ENCODE data around the gene GRM4. TPM values are rescaled to one million over a fixed set of nuclear protein-coding genes. Genes with fewer than 3 reads are reported as not detected.

The GRM4 gene
- total and polyA plus RNA-seq, 10 of the 15 experiments (the other 5 are each of a cell fraction or from before 2014, with no cell fraction given), result 0.01 to 0.31 (median 0.05) TPM; not detected in 2

DNA sequence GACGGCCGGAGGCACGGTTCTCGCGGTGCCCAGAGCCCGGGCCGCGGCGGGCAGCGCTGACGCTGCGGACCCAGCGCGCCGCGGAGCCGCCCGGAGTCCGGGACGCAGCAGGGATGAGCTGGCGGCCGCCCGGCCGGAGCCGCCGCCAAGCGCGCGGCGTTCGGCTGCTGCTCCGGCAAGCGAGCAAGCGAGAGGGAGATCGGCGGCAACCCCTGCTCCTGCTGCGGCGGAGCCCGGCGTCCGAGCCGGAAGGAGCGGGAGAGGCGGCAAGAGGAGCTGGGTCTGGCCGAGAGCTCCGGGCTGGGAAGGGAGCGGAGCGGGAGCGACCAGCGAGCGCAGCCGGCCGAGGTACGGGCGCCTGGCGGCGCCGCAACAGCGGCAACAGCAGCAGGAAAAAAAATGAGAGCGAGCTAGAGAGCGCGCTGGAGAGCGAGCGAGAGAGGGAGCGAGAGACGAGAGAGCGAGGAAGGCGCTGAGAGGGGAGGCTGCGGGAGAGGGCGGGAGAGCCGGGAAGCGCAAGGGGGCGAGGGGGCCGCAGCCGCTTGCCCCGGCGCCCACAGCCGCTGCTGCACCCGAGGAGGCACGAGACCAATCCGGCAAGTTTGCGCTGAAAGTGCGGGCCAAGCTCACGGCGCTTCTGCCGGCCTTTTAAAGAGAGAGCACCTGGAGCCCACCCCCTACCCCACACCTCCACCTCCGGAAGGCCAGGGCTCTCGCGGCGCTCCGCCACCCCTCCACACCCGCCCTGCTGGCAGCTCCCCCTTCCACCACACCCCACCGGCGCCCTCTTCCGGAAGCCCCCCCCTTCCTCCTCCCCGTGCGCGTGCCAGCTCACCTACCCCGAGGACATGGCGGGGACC lies 496 bp downstream of the GRM4 start:
- 1% methylated on average over 54 of the region's 100 CpGs for WGBS (ENCODE audit: insufficient coverage, insufficient replicate concordance, low lambda C conversion rate, missing lambda C conversion rate)
- in situ Hi-C loops (cut with MboI), result no loop called here
- H3K4me3 ChIP-seq, result no peak overlapping the region; the same call in 1 of the 2 replicates
- no TSS peak for BruUV-seq (replicated peaks)
- SMC1A ChIA-PET (ENCODE audit: uncharacterized antibody, unreplicated experiment), result no interaction called here
- peaks cover 16% of the 10 kb centered on the region for H3K4me1 ChIP-seq (ENCODE audit: control insufficient read depth, insufficient read depth, low read length)
- intact Hi-C loops (cut with micrococcal nuclease; ENCODE audit: unreplicated experiment), result no loop called here
- no peak for ATAC-seq
- H3K4me2 ChIP-seq (ENCODE audit: control insufficient read depth, insufficient read depth), result peak overlapping the region; percentile 68
- no peak overlapping the region for H2AFZ ChIP-seq (ENCODE audit: control insufficient read depth, low read depth, low read length)
- H3K36me3 ChIP-seq (ENCODE audit: control insufficient read depth in 2 of 2, insufficient read depth in 2 of 2, low read length in 1 of 2), result no peaks in the 10 kb centered on the region
- peaks cover 17 to 18% of the 10 kb centered on the region in 2 experiments for H3K27me3 ChIP-seq (replicated peaks in 1 of 2; ENCODE audit: control insufficient read depth in 2 of 2, insufficient read depth in 2 of 2, low read length in 1 of 2)
- no peaks in the 10 kb centered on the region for H4K20me1 ChIP-seq (ENCODE audit: control insufficient read depth, insufficient read depth)
- no peak for DNase-seq (ENCODE audit: low read depth, low spot score)
- H3K9me3 ChIP-seq (replicated peaks; ENCODE audit: control insufficient read depth, insufficient read depth, low read length), result no peaks in the 10 kb centered on the region
- H3K9ac ChIP-seq (ENCODE audit: control insufficient read depth, insufficient read depth, low read length), result no peak overlapping the region
- POLR2A ChIA-PET, result no interaction called here
- TF ChIP-seq SUZ12 (IDR thresholded peaks at IDR 0.05; ENCODE audit: unreplicated experiment) (peak; percentile 93), CHD1 (IDR thresholded peaks at IDR 0.05; ENCODE audit: low read depth, low read length) (no peak), ZNF24 (IDR thresholded peaks at IDR 0.05) (no peak), HDAC6 (IDR thresholded peaks at IDR 0.05; ENCODE audit: unreplicated experiment) (peak; percentile 83), ZNF384 (IDR thresholded peaks at IDR 0.05; ENCODE audit: borderline replicate concordance, low read depth, low read length) (no peak), CREM (IDR thresholded peaks at IDR 0.05; ENCODE audit: low read depth) (no peak), FOXK2 (IDR thresholded peaks at IDR 0.05) (no peak), MTA2 (IDR thresholded peaks at IDR 0.05; ENCODE audit: low read depth) (no peak), TBL1XR1 (IDR thresholded peaks at IDR 0.05; ENCODE audit: low read depth, low read length) (no peak)
- TF ChIP-seq, protein P1, sequence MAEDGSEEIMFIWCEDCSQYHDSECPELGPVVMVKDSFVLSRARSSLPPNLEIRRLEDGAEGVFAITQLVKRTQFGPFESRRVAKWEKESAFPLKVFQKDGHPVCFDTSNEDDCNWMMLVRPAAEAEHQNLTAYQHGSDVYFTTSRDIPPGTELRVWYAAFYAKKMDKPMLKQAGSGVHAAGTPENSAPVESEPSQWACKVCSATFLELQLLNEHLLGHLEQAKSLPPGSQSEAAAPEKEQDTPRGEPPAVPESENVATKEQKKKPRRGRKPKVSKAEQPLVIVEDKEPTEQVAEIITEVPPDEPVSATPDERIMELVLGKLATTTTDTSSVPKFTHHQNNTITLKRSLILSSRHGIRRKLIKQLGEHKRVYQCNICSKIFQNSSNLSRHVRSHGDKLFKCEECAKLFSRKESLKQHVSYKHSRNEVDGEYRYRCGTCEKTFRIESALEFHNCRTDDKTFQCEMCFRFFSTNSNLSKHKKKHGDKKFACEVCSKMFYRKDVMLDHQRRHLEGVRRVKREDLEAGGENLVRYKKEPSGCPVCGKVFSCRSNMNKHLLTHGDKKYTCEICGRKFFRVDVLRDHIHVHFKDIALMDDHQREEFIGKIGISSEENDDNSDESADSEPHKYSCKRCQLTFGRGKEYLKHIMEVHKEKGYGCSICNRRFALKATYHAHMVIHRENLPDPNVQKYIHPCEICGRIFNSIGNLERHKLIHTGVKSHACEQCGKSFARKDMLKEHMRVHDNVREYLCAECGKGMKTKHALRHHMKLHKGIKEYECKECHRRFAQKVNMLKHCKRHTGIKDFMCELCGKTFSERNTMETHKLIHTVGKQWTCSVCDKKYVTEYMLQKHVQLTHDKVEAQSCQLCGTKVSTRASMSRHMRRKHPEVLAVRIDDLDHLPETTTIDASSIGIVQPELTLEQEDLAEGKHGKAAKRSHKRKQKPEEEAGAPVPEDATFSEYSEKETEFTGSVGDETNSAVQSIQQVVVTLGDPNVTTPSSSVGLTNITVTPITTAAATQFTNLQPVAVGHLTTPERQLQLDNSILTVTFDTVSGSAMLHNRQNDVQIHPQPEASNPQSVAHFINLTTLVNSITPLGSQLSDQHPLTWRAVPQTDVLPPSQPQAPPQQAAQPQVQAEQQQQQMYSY (CRISPR knock-in tag; IDR thresholded peaks at IDR 0.05), result no peak
- TF ChIP-seq, protein P2, sequence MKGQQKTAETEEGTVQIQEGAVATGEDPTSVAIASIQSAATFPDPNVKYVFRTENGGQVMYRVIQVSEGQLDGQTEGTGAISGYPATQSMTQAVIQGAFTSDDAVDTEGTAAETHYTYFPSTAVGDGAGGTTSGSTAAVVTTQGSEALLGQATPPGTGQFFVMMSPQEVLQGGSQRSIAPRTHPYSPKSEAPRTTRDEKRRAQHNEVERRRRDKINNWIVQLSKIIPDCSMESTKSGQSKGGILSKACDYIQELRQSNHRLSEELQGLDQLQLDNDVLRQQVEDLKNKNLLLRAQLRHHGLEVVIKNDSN (IDR thresholded peaks at IDR 0.05; ENCODE audit: borderline replicate concordance, extremely low read length, insufficient read depth, low read depth, low read length), result no peak
- TF ChIP-seq, protein P3, sequence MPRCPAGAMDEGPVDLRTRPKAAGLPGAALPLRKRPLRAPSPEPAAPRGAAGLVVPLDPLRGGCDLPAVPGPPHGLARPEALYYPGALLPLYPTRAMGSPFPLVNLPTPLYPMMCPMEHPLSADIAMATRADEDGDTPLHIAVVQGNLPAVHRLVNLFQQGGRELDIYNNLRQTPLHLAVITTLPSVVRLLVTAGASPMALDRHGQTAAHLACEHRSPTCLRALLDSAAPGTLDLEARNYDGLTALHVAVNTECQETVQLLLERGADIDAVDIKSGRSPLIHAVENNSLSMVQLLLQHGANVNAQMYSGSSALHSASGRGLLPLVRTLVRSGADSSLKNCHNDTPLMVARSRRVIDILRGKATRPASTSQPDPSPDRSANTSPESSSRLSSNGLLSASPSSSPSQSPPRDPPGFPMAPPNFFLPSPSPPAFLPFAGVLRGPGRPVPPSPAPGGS (IDR thresholded peaks at IDR 0.05; ENCODE audit: borderline replicate concordance, insufficient read depth, low read depth, low read length, poor library complexity, severe bottlenecking), result no peak
- no peak overlapping the region for H3K27ac ChIP-seq (ENCODE audit: control insufficient read depth, insufficient read depth)
- CTCF ChIA-PET, result interaction anchor here (1.1 kb wide), 1 partner anchor 90 kb away, joined by 3 read pairs; no protein-coding TSS in a partner anchor
- no peaks in the 10 kb centered on the region for H3K79me2 ChIP-seq (ENCODE audit: control insufficient read depth, insufficient read depth, low read length)
- no peak for FAIRE-seq
- RAD21 ChIA-PET (ENCODE audit: unreplicated experiment), result no interaction called here

All from GM12878 (cell line).